Fibroblast of mammary gland (primary cell): Measurements from ENCODE around the gene OR52E4.

Source experiments
- DNase-seq: peaks from one replicate; pipeline ENCODE4 v3.0.0-alpha.2; 2010; ENCODE audit warnings: low read depth
- H3K4me3 ChIP-seq: 2 replicates; pipeline ENCODE4 v1.5.1; 2011; ENCODE audit warnings: low read depth, mild to moderate bottlenecking, low read length, moderate library complexity; ENCODE audit not compliant: control insufficient read depth
- CTCF ChIP-seq: conservative IDR thresholded peaks from 2 replicates; pipeline ENCODE4 v1.5.1; 2011; ENCODE audit warnings: low read depth, low read length, inconsistent platforms; ENCODE audit not compliant: control insufficient read depth, insufficient read depth

The OR52E4 gene

GRCh38 chr11:5932671-5933070, 52.2 kb downstream of the OR52E4 start:
- no peak overlapping the region for H3K4me3 ChIP-seq
- DNase-seq = no peak
- no peak for TF ChIP-seq CTCF

- no peak for TF ChIP-seq CTCF
- no peak for DNase-seq
- no peak overlapping the region for H3K4me3 ChIP-seq
These were observed 52.7 kb downstream of the OR52E4 start for GRCh38 chr11:5933116-5933515.
